HAP-1 (cell line): ENCODE results near the gene TRIM71.
"Not testable (repeated sequence)": the region's sequence is repeated elsewhere in the genome, so short reads cannot be mapped to it uniquely, and the experiment has no call there.

Source experiments
- DNase-seq, 2 experiments: peaks; one replicate each; pipeline ENCODE4 v3.0.0-alpha.2; 2016 to 2020; ENCODE audit warnings: low spot score in 2 of 2
- H3K27me3 ChIP-seq: fragments of 250-450 bp; sonication (Bioruptor Pico); 2 replicates; pipeline ENCODE4 v1.5.1; 2020; ENCODE audit warnings: low read depth, mild to moderate bottlenecking, moderate library complexity
- H3K36me3 ChIP-seq: fragments of 250-450 bp; sonication (Bioruptor Pico); replicated peaks from 2 replicates; pipeline ENCODE4 v1.5.1; 2020; ENCODE audit warnings: mild to moderate bottlenecking
- H3K4me1 ChIP-seq: fragments of 250-450 bp; sonication (Bioruptor Pico); 2 replicates; pipeline ENCODE4 v1.5.1; 2020; ENCODE audit warnings: mild to moderate bottlenecking
- H3K4me3 ChIP-seq: fragments of 250-450 bp; sonication (Bioruptor Pico); 2 replicates; pipeline ENCODE4 v1.5.1; 2020; ENCODE audit warnings: mild to moderate bottlenecking, moderate library complexity
- H3K9me3 ChIP-seq: fragments of 250-450 bp; sonication (Bioruptor Pico); 2 replicates; pipeline ENCODE4 v1.5.1; 2020; ENCODE audit warnings: mild to moderate bottlenecking, moderate library complexity
- in situ Hi-C: fragments of 300-500 bp; cut with MboI; formaldehyde crosslinking; loops from 3 replicates; pipeline ENCODE4 v1.14.3; 2020; ENCODE audit warnings: low sequenced_read_pairs, inconsistent platforms, mixed read lengths

Gene TRIM71

GRCh38 chr3:32817558-32818228 is at the start of gene TRIM71:
Gene TRIM71 (plus strand): TSS chr3:32817997. CDS start chr3:32818081, 84 bp downstream.
- no peaks in the 10 kb centered on the region for H3K27me3 ChIP-seq
- peaks cover 44% of the 10 kb centered on the region for H3K4me1 ChIP-seq
- H3K9me3 ChIP-seq, result no peaks in the 10 kb centered on the region; the same call in 1 of the 2 replicates
- H3K36me3 ChIP-seq, result peaks cover 26% of the 10 kb centered on the region
- in situ Hi-C loops, result no loop called here
- DNase-seq, result peak in 1 of 2 experiments; percentile 57
- peak within 1 kb of the TSS; percentile 66 for H3K4me3 ChIP-seq

GRCh38 chr3:32778389-32778788 is 39.4 kb upstream of the TRIM71 start:
- Histone ChIP-seq H3K27me3 (no peaks in the 10 kb centered on the region), H3K9me3 (no peaks in the 10 kb centered on the region; the same call in 1 of the 2 replicates), H3K4me1 (peaks cover 35% of the 10 kb centered on the region), H3K4me3 (no peak overlapping the region), H3K36me3 (peaks cover 12% of the 10 kb centered on the region)
- DNase-seq, result no peak
- in situ Hi-C loops, result no loop called here

GRCh38 chr3:32780071-32780734 is 37.6 kb upstream of the TRIM71 start:
- Histone ChIP-seq H3K36me3 (0 out of 2 replicates have a peak, but pooled peaks cover 3% of the 10 kb centered on the region), H3K4me1 (peaks cover 35% of the 10 kb centered on the region), H3K4me3 (peak overlapping the region; percentile 6; the same call in 1 of the 2 replicates), H3K9me3 (no peaks in the 10 kb centered on the region; the same call in 1 of the 2 replicates), H3K27me3 (no peaks in the 10 kb centered on the region)
- peak; percentile 47 to 56 for DNase-seq
- in situ Hi-C loops, result no loop called here

DNA sequence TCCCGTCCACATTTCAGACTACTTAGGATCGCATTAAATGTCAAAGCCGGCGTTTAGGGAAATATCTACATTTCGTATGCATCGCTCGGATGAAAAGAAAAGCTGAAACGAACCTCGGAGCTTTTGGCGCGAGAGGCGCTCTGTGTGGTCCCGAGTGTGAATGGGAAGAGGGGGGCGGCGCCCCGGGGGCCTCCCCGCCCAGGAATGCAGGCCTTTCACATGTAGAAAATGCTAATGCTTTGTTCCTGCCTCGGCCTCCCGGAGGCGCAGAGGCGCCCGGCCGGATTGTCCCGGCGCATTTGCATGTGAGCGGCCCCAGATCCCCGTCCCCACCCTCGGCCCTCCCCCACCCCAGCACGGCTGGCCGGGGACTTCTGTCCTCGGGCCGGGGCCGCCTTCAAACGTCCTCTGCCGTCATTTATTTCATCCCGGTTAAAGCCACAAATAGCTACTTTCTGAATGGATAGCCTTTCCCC is 37.0 kb upstream of the TRIM71 start:
- DNase-seq, result peak; percentile 97
- H3K4me1 ChIP-seq, result peaks cover 35% of the 10 kb centered on the region
- in situ Hi-C loops, result no loop called here
- no peaks in the 10 kb centered on the region; the same call in 1 of the 2 replicates for H3K9me3 ChIP-seq
- H3K36me3 ChIP-seq, result 0 out of 2 replicates have a peak, but pooled peaks cover 3% of the 10 kb centered on the region
- H3K4me3 ChIP-seq, result peak overlapping the region; percentile 42
- no peaks in the 10 kb centered on the region for H3K27me3 ChIP-seq

GRCh38 chr3:32781211-32781968 is 36.4 kb upstream of the TRIM71 start:
- Histone ChIP-seq H3K9me3 (no peaks in the 10 kb centered on the region; the same call in 1 of the 2 replicates), H3K4me3 (peak overlapping the region; percentile 42), H3K4me1 (peaks cover 35% of the 10 kb centered on the region), H3K27me3 (no peaks in the 10 kb centered on the region), H3K36me3 (0 out of 2 replicates have a peak, but pooled peaks cover under 1% of the 10 kb centered on the region)
- in situ Hi-C loops, result no loop called here
- peak; percentile 86 to 95 for DNase-seq

DNA sequence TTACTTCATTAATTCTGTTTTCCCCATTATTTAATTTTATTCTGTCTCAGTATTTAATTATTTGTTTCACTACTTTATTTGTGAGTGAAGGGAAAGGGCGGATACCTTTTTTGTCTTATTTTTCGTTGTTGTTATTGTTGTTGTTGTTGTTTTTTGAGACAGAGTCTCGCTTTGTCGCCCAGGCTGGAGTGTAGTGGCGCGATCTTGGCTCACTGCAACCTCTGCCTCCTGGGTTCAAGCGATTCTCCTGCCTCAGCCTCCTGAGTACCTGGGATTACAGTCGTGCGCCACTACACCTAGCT is 35.9 kb upstream of the TRIM71 start:
- H3K4me3 ChIP-seq, result peak overlapping the region; percentile 42

GRCh38 chr3:32782407-32782806 is 35.4 kb upstream of the TRIM71 start:
- Histone ChIP-seq H3K27me3 (no peaks in the 10 kb centered on the region), H3K36me3 (no peaks in the 10 kb centered on the region), H3K4me1 (peaks cover 27% of the 10 kb centered on the region), H3K9me3 (no peaks in the 10 kb centered on the region; the same call in 1 of the 2 replicates), H3K4me3 (no peak overlapping the region)
- in situ Hi-C loops, result no loop called here
- no peak for DNase-seq

More for the DNA sequence above, 35.9 kb upstream of the TRIM71 start:
- in situ Hi-C loops, H3K27me3 ChIP-seq, DNase-seq, H3K36me3 ChIP-seq, H3K9me3 ChIP-seq: not testable (repeated sequence)
- H3K4me1 ChIP-seq, result peaks cover 31% of the 10 kb centered on the region

DNA sequence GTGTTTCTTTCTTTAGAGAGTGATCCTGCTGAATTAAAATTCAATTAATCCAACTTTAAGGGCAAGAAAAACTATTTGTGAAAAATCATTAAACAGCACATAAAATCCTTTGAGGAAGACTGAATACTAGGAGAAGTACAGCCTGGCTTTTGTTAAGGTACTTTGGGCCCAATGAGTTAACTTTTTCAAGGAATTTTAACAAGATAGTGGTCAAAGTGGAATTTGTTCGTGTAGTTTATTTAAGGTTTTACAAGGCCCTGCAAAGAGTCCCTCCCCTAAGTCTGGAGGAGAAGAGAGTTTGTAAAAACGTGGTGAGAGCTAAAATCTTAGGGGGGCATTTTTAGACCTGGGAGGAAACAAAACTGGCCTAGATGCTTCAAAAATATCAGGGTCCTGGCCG is 26.0 kb upstream of the TRIM71 start:
- in situ Hi-C loops, result no loop called here
- H3K36me3 ChIP-seq, result no peaks in the 10 kb centered on the region
- H3K4me3 ChIP-seq, result no peak overlapping the region
- no peaks in the 10 kb centered on the region for H3K27me3 ChIP-seq
- DNase-seq, result peak in 1 of 2 experiments; percentile 59
- peaks cover 17% of the 10 kb centered on the region for H3K4me1 ChIP-seq
- no peaks in the 10 kb centered on the region for H3K9me3 ChIP-seq

GRCh38 chr3:32794487-32795308 is 23.1 kb upstream of the TRIM71 start:
- in situ Hi-C loops, result no loop called here
- Histone ChIP-seq H3K9me3 (no peaks in the 10 kb centered on the region), H3K36me3 (no peaks in the 10 kb centered on the region), H3K27me3 (no peaks in the 10 kb centered on the region), H3K4me3 (no peak overlapping the region), H3K4me1 (peaks cover 20% of the 10 kb centered on the region)
- DNase-seq, result no peak

DNA sequence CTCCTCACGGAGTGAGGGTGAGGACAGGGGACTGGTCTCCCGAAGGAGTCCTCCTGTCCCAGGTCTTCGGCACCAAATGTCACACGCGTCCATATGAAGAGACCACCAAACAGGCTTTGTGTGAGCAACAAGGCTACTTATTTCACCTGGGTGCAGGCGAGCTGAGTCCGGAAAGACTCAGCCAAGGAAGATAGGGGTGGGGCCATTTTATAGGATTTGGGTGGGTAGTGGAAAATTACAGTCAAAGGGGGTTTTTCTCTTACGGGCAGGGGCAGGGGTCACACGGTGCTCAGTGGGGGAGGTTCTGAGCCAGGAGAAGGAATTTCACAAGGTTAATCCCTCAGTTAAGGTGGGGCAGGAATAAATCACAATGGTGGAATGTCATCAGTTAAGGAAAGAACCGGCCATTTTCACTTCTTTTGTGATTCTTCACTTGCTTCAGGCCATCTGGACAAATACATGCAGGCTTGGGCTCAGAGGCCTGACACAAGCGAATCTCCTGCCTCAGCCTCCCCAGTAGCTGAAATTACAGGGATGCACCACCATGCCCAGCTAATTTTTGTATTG is 21.3 kb upstream of the TRIM71 start:
- in situ Hi-C loops, H3K4me3 ChIP-seq, H3K9me3 ChIP-seq, H3K27me3 ChIP-seq, H3K36me3 ChIP-seq: not testable (repeated sequence)
- H3K4me1 ChIP-seq, result peaks cover 23% of the 10 kb centered on the region
- peak in 1 of 2 experiments; percentile 31 for DNase-seq

DNA sequence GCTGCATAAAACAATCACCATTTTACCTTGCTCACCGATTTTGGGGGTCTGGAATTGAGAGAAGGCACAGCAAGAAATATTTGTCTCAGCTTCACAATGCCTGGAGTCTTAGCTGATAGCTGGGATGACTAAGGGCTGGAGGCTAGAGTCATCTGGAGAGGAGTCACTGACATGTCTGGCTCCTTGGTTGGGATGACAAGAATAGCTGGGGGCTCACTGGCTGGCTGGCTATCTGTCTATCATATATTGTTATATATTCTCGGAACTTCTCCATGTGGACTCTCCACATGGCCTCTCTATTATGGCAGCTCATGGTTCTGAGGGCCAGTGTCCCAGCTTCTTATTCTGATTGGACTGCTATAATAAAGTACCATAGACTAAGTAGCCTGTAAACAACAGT is 20.0 kb upstream of the TRIM71 start:
- H3K4me3 ChIP-seq, result no peak overlapping the region
- H3K27me3 ChIP-seq, result no peaks in the 10 kb centered on the region
- DNase-seq, result no peak
- peaks cover 15% of the 10 kb centered on the region for H3K4me1 ChIP-seq
- H3K9me3 ChIP-seq, result no peaks in the 10 kb centered on the region
- in situ Hi-C loops, result no loop called here
- H3K36me3 ChIP-seq, result no peaks in the 10 kb centered on the region

- H3K27me3 ChIP-seq, H3K4me3 ChIP-seq, DNase-seq, H3K9me3 ChIP-seq, in situ Hi-C loops, H3K36me3 ChIP-seq: not testable (repeated sequence)
- peaks cover 12% of the 10 kb centered on the region for H3K4me1 ChIP-seq
These were observed 16.4 kb upstream of the TRIM71 start for GRCh38 chr3:32801440-32801839.

- H3K9me3 ChIP-seq, result no peaks in the 10 kb centered on the region
- no peaks in the 10 kb centered on the region for H3K27me3 ChIP-seq
- no peak overlapping the region for H3K4me3 ChIP-seq
- peaks cover 25% of the 10 kb centered on the region for H3K4me1 ChIP-seq
- no peaks in the 10 kb centered on the region for H3K36me3 ChIP-seq
- DNase-seq, result no peak
- in situ Hi-C loops, result no loop called here
These were observed 4.6 kb upstream of the TRIM71 start for GRCh38 chr3:32813180-32813579.
